Measurements from ENCODE around the gene ITGA3.
A peak's percentile ranks its signal among the peaks of the same experiment; 100 is the strongest.

Gene ITGA3

DNA sequence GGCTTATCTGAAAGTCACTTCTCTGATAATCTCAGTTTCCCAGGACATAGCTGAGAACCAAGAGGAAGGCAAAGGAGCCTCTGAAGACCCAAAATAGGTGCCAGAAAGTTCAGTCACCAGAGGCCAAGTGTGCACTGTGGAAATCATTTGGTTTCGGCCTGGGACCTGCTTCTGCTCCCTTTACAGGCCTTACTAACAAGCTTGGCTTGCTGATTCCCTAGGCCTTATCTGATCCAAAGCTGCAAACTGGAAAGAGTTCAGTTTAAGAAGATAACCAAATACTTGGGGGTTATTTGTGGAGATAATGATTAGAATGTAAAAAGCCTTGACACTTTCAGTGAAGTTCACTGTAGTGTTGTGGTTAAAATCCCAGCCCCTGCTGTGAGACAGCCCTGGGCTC lies 17.0 kb downstream of the ITGA3 start:
- DNase-seq, result no peak

DNA sequence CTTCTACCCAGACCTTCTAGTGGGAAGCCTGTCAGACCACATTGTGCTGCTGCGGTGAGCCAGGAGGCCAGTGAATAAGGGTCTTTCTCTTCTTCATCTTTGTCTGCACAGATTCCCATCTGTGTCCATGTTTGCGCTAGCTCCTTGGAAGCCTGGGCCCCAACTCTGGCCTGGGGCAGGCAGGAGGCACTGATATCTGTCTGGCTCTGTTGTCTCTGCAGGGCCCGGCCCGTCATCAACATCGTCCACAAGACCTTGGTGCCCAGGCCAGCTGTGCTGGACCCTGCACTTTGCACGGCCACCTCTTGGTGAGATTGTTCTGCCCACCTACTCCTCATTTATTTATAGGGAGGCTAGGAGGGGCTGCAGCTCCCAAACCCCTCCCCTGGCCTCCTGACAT lies 18.3 kb downstream of the ITGA3 start:
- DNase-seq, result no peak

DNA sequence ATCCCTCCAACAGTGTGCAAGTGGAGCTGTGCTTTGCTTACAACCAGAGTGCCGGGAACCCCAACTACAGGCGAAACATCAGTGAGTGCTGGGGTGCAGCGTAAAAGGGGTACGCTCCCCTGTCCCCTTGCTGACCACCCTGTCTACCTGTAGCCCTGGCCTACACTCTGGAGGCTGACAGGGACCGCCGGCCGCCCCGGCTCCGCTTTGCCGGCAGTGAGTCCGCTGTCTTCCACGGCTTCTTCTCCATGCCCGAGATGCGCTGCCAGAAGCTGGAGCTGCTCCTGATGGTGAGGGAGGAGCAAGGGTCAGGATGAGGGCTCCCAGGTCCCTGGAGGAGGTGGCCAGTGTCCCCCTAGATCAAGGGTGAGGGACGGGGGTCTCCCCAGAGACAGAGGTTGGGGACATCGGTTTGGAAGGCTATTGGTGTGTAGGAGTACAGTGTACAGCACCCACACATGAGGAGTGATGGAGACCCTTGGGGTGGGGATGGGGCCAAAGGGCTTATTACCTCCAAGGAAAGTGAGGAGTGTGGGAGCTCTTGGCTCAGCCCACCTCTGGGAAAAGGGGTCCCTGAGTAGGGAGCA lies 19.6 kb downstream of the ITGA3 start:
- no peak for DNase-seq

GRCh38 chr17:50076221-50076590 lies 20.3 kb downstream of the ITGA3 start:
- no peak for DNase-seq

DNA sequence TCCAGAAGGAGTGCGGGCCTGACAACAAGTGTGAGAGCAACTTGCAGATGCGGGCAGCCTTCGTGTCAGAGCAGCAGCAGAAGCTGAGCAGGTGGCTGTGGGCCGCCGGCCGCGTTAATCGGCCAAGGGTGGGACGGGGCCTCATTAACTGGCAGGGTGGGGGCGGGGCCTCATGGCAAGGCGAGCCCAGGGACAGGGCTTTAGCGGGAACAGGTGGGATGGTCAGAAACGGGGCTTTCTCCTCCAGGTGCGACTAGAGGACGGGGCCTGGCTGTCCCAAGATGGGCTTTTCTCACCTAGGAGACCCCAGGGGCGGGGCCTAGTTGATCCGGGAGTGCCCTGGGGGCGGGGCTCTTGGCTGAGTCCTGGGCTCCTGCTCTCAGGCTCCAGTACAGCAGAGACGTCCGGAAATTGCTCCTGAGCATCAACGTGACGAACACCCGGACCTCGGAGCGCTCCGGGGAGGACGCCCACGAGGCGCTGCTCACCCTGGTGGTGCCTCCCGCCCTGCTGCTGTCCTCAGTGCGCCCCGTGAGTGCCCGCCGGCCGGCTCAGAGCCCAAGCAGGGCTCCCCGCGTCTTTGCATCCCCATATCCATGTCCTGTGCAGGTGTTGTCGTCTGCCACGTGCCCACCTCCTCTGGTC lies 20.8 kb downstream of the ITGA3 start:
- DNase-seq, result no peak

DNA sequence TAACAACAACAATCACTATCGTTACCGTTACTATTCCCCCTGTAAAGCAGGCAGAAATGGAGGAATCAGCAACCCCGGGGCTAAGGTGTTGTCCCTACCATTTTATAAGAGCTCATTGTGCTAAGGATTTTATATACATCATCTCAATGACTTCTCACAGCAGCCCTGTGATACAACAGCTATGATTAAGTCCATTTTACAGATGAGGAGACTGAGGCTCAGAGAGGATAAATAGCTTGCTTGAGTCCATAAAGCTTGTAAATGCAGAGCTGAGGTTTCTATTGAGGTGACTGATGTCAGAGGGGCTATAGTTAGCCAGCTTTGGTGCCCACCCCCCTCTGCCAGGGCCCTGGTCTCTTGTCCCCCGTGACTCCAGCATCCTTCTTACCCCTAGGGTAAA lies 22.5 kb downstream of the ITGA3 start:
- DNase-seq, result no peak

DNA sequence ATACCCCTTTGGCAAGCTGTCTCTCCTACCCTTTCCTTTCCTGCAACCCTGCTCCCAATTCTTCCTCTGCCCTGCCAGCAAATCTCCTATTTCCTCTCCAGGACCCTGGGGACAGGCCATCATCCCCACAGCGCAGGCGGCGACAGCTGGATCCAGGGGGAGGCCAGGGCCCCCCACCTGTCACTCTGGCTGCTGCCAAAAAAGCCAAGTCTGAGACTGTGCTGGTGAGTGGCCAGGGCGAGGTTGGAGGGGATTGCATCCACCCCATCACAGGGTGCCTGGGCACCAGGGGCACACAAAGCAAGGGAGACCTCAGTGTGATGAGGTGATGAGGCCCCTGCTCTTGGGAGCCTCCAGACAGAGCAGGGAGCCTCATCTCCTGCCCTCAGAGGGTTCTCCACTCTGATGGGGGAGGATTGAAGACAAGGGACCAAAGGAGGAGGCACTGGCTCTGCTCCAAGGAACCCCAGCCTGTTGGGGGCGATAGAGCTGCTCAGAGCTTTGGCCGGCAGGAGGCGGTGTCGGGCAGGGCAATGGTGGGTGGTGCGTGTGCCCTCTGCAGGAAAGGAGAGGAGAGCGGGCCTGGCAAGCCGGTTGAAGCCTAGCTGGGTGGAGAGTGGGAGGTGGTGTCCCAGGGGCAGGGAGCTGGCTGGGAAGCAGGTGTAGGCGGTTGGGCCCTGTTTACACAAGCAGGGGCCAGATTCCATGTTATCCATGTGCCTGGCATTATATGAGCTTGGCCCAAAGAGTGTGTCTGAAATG lies 23.6 kb downstream of the ITGA3 start:
- no peak for DNase-seq

GRCh38 chr17:50080096-50080480 lies 24.2 kb downstream of the ITGA3 start:
- no peak for DNase-seq

- DNase-seq, result no peak
Measured at GRCh38 chr17:50080827-50081226, 24.9 kb downstream of the ITGA3 start.

DNA sequence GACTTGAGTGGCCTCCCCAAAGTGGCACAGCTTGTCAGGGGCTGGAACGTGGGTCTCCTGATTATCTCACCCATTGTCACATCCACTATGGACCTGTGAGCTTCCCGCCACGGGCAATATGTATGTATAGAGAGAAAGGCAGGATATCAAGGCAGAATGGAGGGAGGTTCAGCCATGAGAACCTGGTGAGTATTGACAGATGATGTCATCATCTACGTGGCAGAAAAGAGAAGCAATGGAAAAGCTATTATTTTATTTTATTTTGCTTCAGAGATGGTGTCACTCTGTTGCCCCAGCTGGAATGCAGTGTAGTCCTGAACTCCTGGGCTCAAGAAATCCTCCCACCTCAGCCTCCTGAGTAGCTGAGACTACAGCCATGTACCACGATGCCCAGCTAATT lies 25.8 kb downstream of the ITGA3 start:
- no peak for DNase-seq

DNA sequence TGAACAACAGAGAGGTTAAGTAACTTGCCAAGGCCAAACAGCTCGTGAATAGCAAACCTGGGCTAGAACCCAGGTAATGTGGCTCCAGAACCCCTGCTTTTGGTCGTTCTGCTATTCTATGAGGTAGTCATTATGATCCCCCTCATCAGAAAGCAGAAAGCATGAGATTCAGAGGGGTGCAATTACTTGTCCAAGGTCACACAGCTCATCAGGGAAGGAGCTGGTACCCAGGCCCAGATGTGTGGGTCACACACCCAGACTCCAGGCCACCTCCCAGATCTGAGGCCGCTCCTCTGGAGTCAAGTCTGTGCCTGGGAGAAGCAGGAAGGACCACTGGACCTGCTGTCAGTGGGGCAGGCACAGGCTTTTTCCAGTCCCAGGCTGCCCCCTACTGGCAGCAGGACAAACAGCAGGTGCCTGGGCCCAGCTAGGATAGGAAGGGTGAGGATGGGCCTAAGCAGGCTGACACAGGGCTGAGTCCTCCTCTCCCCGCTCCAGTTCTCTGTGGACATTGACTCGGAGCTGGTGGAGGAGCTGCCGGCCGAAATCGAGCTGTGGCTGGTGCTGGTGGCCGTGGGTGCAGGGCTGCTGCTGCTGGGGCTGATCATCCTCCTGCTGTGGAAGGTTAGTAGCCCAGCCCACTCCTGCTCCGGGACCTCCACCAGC lies 31.5 kb downstream of the ITGA3 start:
- DNase-seq, result peak in 1 of 2 donors; percentile 18

DNA sequence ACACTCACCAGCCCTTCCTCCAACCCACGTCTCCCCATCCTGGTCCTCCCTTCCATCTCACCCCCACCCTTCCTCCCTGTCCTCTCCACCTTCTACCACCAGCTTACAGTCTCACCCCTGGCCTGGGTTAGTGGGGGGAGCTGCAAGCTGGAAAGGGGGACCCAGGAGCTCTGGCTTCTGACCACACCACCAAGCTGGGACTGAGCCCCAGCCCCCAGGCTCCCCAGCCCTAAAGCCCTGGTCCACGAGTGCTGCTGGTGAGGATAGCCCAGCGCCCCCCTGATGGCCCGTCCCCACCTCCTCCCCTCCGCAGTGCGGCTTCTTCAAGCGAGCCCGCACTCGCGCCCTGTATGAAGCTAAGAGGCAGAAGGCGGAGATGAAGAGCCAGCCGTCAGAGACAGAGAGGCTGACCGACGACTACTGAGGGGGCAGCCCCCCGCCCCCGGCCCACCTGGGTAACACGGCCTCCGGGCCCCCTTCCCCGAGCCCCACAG lies 32.0 kb downstream of the ITGA3 start:
- no peak for DNase-seq

- DNase-seq, result no peak
Measured at GRCh38 chr17:50088952-50089825, 33.3 kb downstream of the ITGA3 start.

- DNase-seq, result no peak
Measured at GRCh38 chr17:50090071-50090470, 34.2 kb downstream of the ITGA3 start.

DNA sequence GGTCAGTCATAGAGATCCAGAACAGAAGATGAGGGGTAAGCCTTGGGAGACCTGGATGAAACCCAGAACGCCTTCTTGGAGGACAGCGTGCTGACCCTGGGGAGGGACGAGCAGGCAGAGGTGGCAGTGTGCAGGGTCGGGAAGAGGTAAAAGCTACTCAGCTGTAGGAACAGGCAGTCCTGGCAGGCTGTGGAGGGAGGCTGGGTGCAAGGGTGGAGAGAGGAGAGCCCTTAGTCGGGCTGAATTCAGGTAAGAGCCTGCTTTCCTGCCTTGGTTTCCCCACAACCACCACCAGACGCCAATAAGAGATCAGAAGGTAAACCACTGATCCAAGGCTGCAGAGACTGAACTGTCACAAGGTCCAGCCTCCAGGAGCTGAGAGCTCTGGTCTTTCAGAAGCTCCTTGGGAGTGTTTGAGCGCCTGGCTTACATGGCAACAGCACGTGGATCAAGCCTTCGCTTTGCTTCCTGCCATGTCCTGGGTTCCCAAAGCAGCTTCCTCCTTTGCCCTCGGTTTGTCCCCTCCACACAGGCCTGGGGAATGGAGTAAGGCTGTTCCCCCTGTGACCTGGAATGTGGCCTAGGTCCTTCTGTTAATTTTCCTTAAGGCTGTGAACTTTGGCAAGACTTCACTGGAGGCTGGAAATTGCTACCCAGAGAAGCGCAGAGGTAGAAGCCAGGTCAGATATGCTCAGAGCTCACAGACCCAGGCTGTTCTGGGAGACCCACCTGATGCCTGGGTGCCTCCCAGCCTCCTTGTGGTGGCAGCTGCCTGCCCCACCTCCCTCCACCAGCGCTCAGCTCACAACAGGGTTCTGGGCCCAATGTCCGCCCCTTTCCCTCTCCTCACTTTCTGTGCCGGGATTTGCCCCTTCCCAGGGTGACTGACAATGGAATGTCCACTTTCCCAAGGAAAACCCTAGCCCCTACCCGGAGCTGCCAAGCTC lies 35.3 kb downstream of the ITGA3 start:
- no peak for DNase-seq

DNA sequence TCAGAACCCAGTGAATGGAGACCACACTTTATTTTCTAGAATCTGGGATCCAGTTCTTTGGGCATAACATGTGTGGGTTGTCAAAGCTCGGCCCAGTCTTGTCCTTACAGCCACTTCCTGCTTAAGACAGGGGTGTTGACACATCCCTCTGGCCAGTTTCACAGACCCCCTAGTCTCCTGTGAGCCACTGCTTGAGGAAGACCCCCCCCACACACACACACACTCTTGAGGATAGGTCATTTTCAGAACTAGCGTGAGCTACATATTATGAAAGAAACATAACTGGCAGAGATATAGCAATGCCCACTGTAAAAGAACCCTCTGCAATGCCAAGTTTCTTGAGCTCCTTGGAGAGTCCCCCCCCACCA lies 36.0 kb downstream of the ITGA3 start:
- DNase-seq, result no peak

GRCh38 chr17:50093246-50093645 lies 37.3 kb downstream of the ITGA3 start:
- no peak for DNase-seq

DNA sequence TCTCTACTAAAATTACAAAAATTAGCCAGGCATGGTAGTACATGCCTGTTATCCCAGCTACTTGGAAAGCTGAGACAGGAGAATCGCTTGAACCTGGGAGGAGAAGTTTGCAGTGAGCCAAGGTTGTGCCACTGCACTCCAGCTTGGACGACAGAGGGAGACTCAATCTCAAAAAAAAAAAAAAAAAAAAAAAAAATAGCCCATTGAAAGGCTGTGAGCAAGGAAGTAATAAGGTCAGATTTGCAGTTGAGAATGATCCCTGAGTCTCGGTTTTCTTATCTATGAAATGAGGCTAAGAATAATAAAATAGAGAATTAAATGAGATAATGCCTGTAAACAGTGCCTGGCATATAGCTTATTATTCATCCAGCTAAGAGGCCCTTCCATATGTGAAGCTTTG lies 37.9 kb downstream of the ITGA3 start:
- no peak for DNase-seq

- peak; percentile 86 to 88 for DNase-seq
Measured at GRCh38 chr17:50094243-50094752, 38.4 kb downstream of the ITGA3 start.

GRCh38 chr17:50094753-50095619 lies 39.1 kb downstream of the ITGA3 start, which contains the start of gene PDK2:
Gene PDK2, plus strand, starts transcription at chr17:50095351. Its CDS starts 85 bp downstream, at chr17:50095436.
- peak; percentile 93 to 94 for DNase-seq
